H1 (cell line): ENCODE results near the gene ANXA2R. TPM values are rescaled to one million over a fixed set of nuclear protein-coding genes. Genes with fewer than 3 reads are reported as not detected.

Experiments used
- CTCF ChIA-PET: fragments of 300-600 bp; sonication (Branson Sonifier 250); formaldehyde crosslinking; loops from one replicate; lab custom pipeline; 2021; ENCODE audit not compliant: partially characterized antibody; lab: Charles Lee
- POLR2A ChIA-PET: fragments of 300-600 bp; sonication (Branson Sonifier 250); formaldehyde crosslinking; loops from one replicate; lab custom pipeline; 2021; ENCODE audit warnings: inconsistent platforms; ENCODE audit not compliant: partially characterized antibody; lab: Charles Lee
- DNase-seq, 2 experiments: peaks; one replicate each; pipeline versions ENCODE4 v3.0.0 to v3.0.0-alpha.2; 2010 to 2022; ENCODE audit warnings: low spot score in 2 of 2, low read depth in 1 of 2, mixed read lengths in 1 of 2
- FAIRE-seq: peaks from 2 replicates; lab custom pipeline; 2011; peaks lifted over from hg19 to GRCh38; lab: Jason Lieb, UNC
- H2AFZ ChIP-seq: 2 replicates; pipeline ENCODE4 v1.8.1; 2012; ENCODE audit warnings: low read length, inconsistent platforms
- H2AK5ac ChIP-seq: 2 replicates; pipeline ENCODE4 v1.6.1; 2013; ENCODE audit warnings: low read depth, low read length
- H2BK120ac ChIP-seq: replicated peaks from 2 replicates; pipeline ENCODE3; 2013; ENCODE audit warnings: low read depth, low read length, inconsistent platforms
- H2BK12ac ChIP-seq: 2 replicates; pipeline ENCODE4 v1.6.1; 2013; ENCODE audit warnings: low read depth, low read length
- H2BK15ac ChIP-seq: 2 replicates; pipeline ENCODE4 v1.6.1; 2013; ENCODE audit warnings: low read length
- H2BK20ac ChIP-seq: 2 replicates; pipeline ENCODE4 v1.6.1; 2013; ENCODE audit warnings: low read length
- H2BK5ac ChIP-seq: 2 replicates; pipeline ENCODE4 v1.6.1; 2013; ENCODE audit warnings: low read depth, low read length
- H3K14ac ChIP-seq: 2 replicates; pipeline ENCODE4 v1.6.1; 2013; ENCODE audit warnings: inconsistent platforms; ENCODE audit not compliant: insufficient read length
- H3K18ac ChIP-seq: 2 replicates; pipeline ENCODE4 v1.6.1; 2013; ENCODE audit warnings: low read length; ENCODE audit errors: extremely low read depth
- H3K23ac ChIP-seq: 2 replicates; pipeline ENCODE4 v1.6.1; 2013; ENCODE audit warnings: inconsistent platforms; ENCODE audit not compliant: insufficient read length
- H3K23me2 ChIP-seq: 2 replicates; pipeline ENCODE4 v1.6.1; 2013; ENCODE audit warnings: low read depth, low read length
- H3K27ac ChIP-seq: 2 replicates; pipeline ENCODE4 v1.6.1; 2011; ENCODE audit warnings: low read depth, low read length, inconsistent platforms
- H3K27me3 ChIP-seq, 4 experiments: replicated peaks in 1 of 4; 1 replicate in 1 of 4; 2 replicates in 3 of 4; pipeline versions ENCODE4 v1.6.1 to v1.8.1; 2011 to 2013; ENCODE audit warnings: low read length in 3 of 4, mild to moderate bottlenecking in 3 of 4, inconsistent platforms in 2 of 4, mixed read lengths in 2 of 4, moderate library complexity in 1 of 4; ENCODE audit not compliant: control insufficient read depth in 3 of 4, insufficient read depth in 3 of 4; ENCODE audit errors: extremely low read depth in 1 of 4
- H3K36me3 ChIP-seq, 4 experiments: 2 replicates each; pipeline versions ENCODE4 v1.6.1 to v1.8.1; 2011 to 2013; ENCODE audit warnings: mild to moderate bottlenecking in 4 of 4, low read length in 3 of 4, moderate library complexity in 2 of 4, control low read depth in 1 of 4, inconsistent platforms in 1 of 4; ENCODE audit not compliant: insufficient read depth in 4 of 4, control insufficient read depth in 2 of 4
- H3K4ac ChIP-seq: replicated peaks from 2 replicates; pipeline ENCODE3; 2013; ENCODE audit warnings: low read length, low read depth, mixed read lengths, inconsistent platforms; ENCODE audit not compliant: insufficient read length
- H3K4me1 ChIP-seq, 4 experiments: replicated peaks in 1 of 4; 1 replicate in 1 of 4; 2 replicates in 3 of 4; pipeline versions ENCODE4 v1.6.1 to v1.8.1; 2011 to 2013; ENCODE audit warnings: low read length in 3 of 4, inconsistent platforms in 2 of 4, mixed read lengths in 1 of 4; ENCODE audit not compliant: insufficient read depth in 4 of 4, control insufficient read depth in 3 of 4
- H3K4me2 ChIP-seq, 2 experiments: 2 replicates each; pipeline versions ENCODE4 v1.6.1 to v1.8.1; 2011 to 2013; ENCODE audit warnings: low read depth in 2 of 2, low read length in 2 of 2, control low read depth in 1 of 2, inconsistent platforms in 1 of 2, mild to moderate bottlenecking in 1 of 2; ENCODE audit not compliant: insufficient read depth in 1 of 2
- H3K4me3 ChIP-seq, 4 experiments: fragments of 200-600, 300-600 bp in 1 of 4; sonication (generic), shearing (Covaris generic), sonication (Bioruptor Twin) in 1 of 4; 2 replicates each; pipeline versions ENCODE4 v1.5.1 to v1.8.1; 2011 to 2016; ENCODE audit warnings: low read length in 4 of 4, low read depth in 3 of 4, control low read depth in 2 of 4, inconsistent platforms in 2 of 4, mild to moderate bottlenecking in 2 of 4, mixed read lengths in 1 of 4, moderate library complexity in 1 of 4; ENCODE audit not compliant: insufficient read depth in 2 of 4; ENCODE audit errors: extremely low read depth in 1 of 4
- H3K56ac ChIP-seq: replicated peaks from 2 replicates; pipeline ENCODE3; 2013; ENCODE audit warnings: low read depth, mild to moderate bottlenecking, mixed read lengths, low read length, inconsistent platforms; ENCODE audit not compliant: insufficient read length
- H3K79me1 ChIP-seq: 2 replicates; pipeline ENCODE4 v1.6.1; 2013; ENCODE audit warnings: low read depth, low read length, control low read depth
- H3K79me2 ChIP-seq, 2 experiments: 2 replicates each; pipeline versions ENCODE4 v1.6.1 to v1.8.1; 2012 to 2013; ENCODE audit warnings: low read length in 2 of 2, mild to moderate bottlenecking in 2 of 2, inconsistent platforms in 1 of 2; ENCODE audit not compliant: insufficient read depth in 2 of 2, control insufficient read depth in 1 of 2
- H3K9ac ChIP-seq, 4 experiments: replicated peaks in 1 of 4; 1 replicate in 1 of 4; 2 replicates in 3 of 4; pipeline versions ENCODE4 v1.6.1 to v1.8.1; 2011 to 2013; ENCODE audit warnings: low read depth in 3 of 4, low read length in 3 of 4, control low read depth in 2 of 4, mild to moderate bottlenecking in 2 of 4, moderate library complexity in 2 of 4, inconsistent platforms in 1 of 4; ENCODE audit errors: extremely low read depth in 1 of 4
- H3K9me3 ChIP-seq, 2 experiments: 2 replicates each; pipeline versions ENCODE4 v1.6.1 to v1.8.1; 2012 to 2013; ENCODE audit warnings: mild to moderate bottlenecking in 2 of 2, moderate library complexity in 2 of 2, control low read depth in 1 of 2, inconsistent platforms in 1 of 2, low read depth in 1 of 2, low read length in 1 of 2, mixed read lengths in 1 of 2; ENCODE audit not compliant: insufficient read depth in 2 of 2
- H4K20me1 ChIP-seq, 2 experiments: replicated peaks in 1 of 2; 2 replicates each; pipeline versions ENCODE3 to v1.8.1; 2011 to 2013; ENCODE audit warnings: inconsistent platforms in 2 of 2, low read length in 2 of 2, mild to moderate bottlenecking in 1 of 2; ENCODE audit not compliant: insufficient read depth in 2 of 2, control insufficient read depth in 1 of 2
- H4K5ac ChIP-seq: 2 replicates; pipeline ENCODE4 v1.6.1; 2013; ENCODE audit warnings: low read length, low read depth, mixed read lengths, inconsistent platforms; ENCODE audit not compliant: insufficient read length
- H4K8ac ChIP-seq: 2 replicates; pipeline ENCODE4 v1.8.0; 2013; ENCODE audit warnings: mild to moderate bottlenecking, moderate library complexity, low read length, inconsistent platforms; ENCODE audit not compliant: insufficient read depth; ENCODE audit errors: extremely low read depth
- H4K91ac ChIP-seq: replicated peaks from 2 replicates; pipeline ENCODE3; 2013; ENCODE audit warnings: low read length, mixed read lengths, inconsistent platforms; ENCODE audit not compliant: insufficient read length
- BACH1 ChIP-seq: IDR thresholded peaks from 2 replicates; pipeline ENCODE4 v1.6.1; 2012; ENCODE audit warnings: low read length, improper control_type of control experiment
- EZH2 ChIP-seq: fragments of 200-600 bp; sonication (generic); IDR thresholded peaks from 2 replicates; pipeline ENCODE4 v1.7.1; 2012; ENCODE audit warnings: low read depth, mild to moderate bottlenecking, moderate library complexity, low read length, inconsistent platforms; ENCODE audit not compliant: severe bottlenecking
- MAX ChIP-seq: IDR thresholded peaks from 2 replicates; pipeline ENCODE4 v1.6.1; 2012; ENCODE audit warnings: inconsistent platforms
- NANOG ChIP-seq: IDR thresholded peaks from 2 replicates; pipeline ENCODE4 v1.6.1; 2011; ENCODE audit warnings: low read length, low read depth, mild to moderate bottlenecking, inconsistent platforms; ENCODE audit not compliant: insufficient read depth, poor library complexity, severe bottlenecking
- PHF8 ChIP-seq: fragments of 200-600 bp; sonication (generic); conservative IDR thresholded peaks from 2 replicates; pipeline ENCODE4 v1.7.1; 2012; ENCODE audit warnings: low read depth, mild to moderate bottlenecking, inconsistent platforms, low read length, moderate library complexity
- POLR2AphosphoS5 ChIP-seq: IDR thresholded peaks from 2 replicates; pipeline ENCODE4 v1.6.1; 2011; ENCODE audit warnings: low read depth, low read length
- SIRT6 ChIP-seq: IDR thresholded peaks from one replicate; pipeline ENCODE4 v1.7.1; 2012; ENCODE audit warnings: low read length, inconsistent platforms
- SRF ChIP-seq: IDR thresholded peaks from 2 replicates; pipeline ENCODE4 v1.6.1; 2011; ENCODE audit warnings: mild to moderate bottlenecking, low read depth, low read length, moderate library complexity
- WGBS, 2 experiments: shearing (Covaris generic) in 1 of 2; methylation state at CpG; one replicate each; pipeline versions ENCODE4 v1.1.6 to v1.1.7; 2013 to 2015; ENCODE audit warnings: low lambda C conversion rate in 2 of 2, mixed read lengths in 2 of 2, inconsistent platforms in 1 of 2, low coverage in 1 of 2, missing lambda C conversion rate in 1 of 2; ENCODE audit not compliant: insufficient replicate concordance in 2 of 2, insufficient coverage in 1 of 2, insufficient read length in 1 of 2; ENCODE audit errors: extremely low coverage in 1 of 2, missing lambda C conversion rate in 1 of 2; 5-methylcytosine and 5-hydroxymethylcytosine counted together
- polyA plus RNA-seq, 7 experiments: library from polyadenylated mRNA; depleted of rRNA in 3 of 7; stranded (reverse) in 5 of 7; unstranded in 2 of 7; fragments of >200 nt in 5 of 7; fragments of 200-250 nt in 2 of 7; gene quantifications; 1 replicate in 5 of 7; 2 replicates in 1 of 7; 4 replicates in 1 of 7; pipeline versions ENCODE4 v1.2.1 to v1.2.3, GENCODE V29; 2011 to 2013; ENCODE audit warnings: missing spikeins in 2 of 7, mixed read lengths in 2 of 7
- total RNA-seq: library from RNA; stranded (reverse); fragmentation: NEBNext Ultra II Directional; extraction: Animal tissue kit (Norgen Biotek cat#: 25700); gene quantifications from 2 replicates; pipeline ENCODE4 v1.2.1, GENCODE V29; 2021
- TF ChIP-seq, protein P1 (sequence below), 3 experiments: IDR thresholded peaks; 1 replicate in 2 of 3; 2 replicates in 1 of 3; pipeline versions ENCODE4 v1.5.1 to v1.6.1; 2011; ENCODE audit warnings: low read length in 3 of 3, mild to moderate bottlenecking in 3 of 3, inconsistent platforms in 2 of 3, low read depth in 1 of 3, moderate library complexity in 1 of 3; ENCODE audit not compliant: insufficient read depth in 1 of 3; ENCODE audit errors: control extremely low read depth in 1 of 3
- TF ChIP-seq, protein P2 (sequence below): IDR thresholded peaks from 2 replicates; pipeline ENCODE4 v1.6.1; 2012; ENCODE audit warnings: inconsistent platforms

ANXA2R gene
- total and polyA plus RNA-seq, 2 of the 8 experiments (the other 6 are each of a cell fraction or from before 2014, with no cell fraction given), result 0.08 to 0.17 TPM

DNA sequence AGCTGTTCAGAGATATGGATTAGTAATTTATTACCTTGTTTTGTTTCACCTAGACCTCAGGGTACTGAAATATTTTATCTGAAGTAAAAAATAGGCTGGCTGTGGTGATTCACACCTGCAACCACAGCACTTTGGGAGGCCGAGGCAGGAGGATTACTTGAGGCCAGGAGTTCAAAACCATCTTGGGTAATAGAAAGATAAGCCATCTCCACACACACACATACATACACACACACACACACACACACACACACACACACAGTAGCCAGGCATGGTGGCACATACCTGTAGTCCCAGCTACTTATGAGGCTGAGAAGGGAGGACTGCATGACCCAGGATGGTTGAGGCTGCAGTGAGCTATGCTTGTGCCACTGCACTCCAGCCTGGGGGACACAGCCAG lies 3.7 kb downstream of the ANXA2R start:
- FAIRE-seq (no peak), DNase-seq (no peak)
- Histone ChIP-seq H4K20me1 (peaks cover 26 to 47% of the 10 kb centered on the region in 2 experiments), H2AK5ac (no peak overlapping the region), H4K91ac (no peak overlapping the region), H3K27ac (no peak overlapping the region), H3K14ac (no peak overlapping the region), H2BK120ac (no peak overlapping the region), H2BK20ac (no peak overlapping the region; the same call in 1 of the 2 replicates), H3K27me3 (peaks cover 73 to 91% (median 85%) of the 10 kb centered on the region in 4 experiments), H3K79me2 (no peaks in the 10 kb centered on the region), H2BK15ac (no peak overlapping the region), H4K8ac (no peak overlapping the region), H2BK12ac (no peak overlapping the region), H3K9me3 (no peaks in the 10 kb centered on the region; a peak in 1 of 4 replicates), H3K56ac (no peak overlapping the region), H3K23ac (no peak overlapping the region), H3K79me1 (no peaks in the 10 kb centered on the region; the same call in 1 of the 2 replicates), H3K4me3 (no peak overlapping the region), H3K4me1 (peaks cover 3 to 23% (median 14%) of the 10 kb centered on the region in 4 experiments), H3K23me2 (no peaks in the 10 kb centered on the region), H2BK5ac (no peak overlapping the region), H4K5ac (no peak overlapping the region), H3K9ac (no peak overlapping the region), H3K36me3 (no peaks in the 10 kb centered on the region; a peak in 1 of 8 replicates), H2AFZ (no peak overlapping the region), H3K4ac (no peak overlapping the region), H3K18ac (no peak overlapping the region), H3K4me2 (no peak overlapping the region)
- ChIA-PET CTCF (interaction anchor here (0.9 to 4.3 kb wide), 4 partner anchors 10 to 41 kb away, joined by 5 to 25 read pairs (median 6); no protein-coding TSS in a partner anchor), POLR2A (interaction anchor here (1.7 kb wide), 1 partner anchor 15 kb away, joined by 4 read pairs; no protein-coding TSS in a partner anchor)
- 69% methylated on average over 1 of the region's 1 CpG; no CpG with 5 or more reads in 1 of the 2 experiments for WGBS, 2 experiments
- TF ChIP-seq PHF8 (no peak), SRF (no peak), BACH1 (no peak), EZH2 (no peak), POLR2AphosphoS5 (no peak), SIRT6 (no peak), NANOG (no peak), MAX (no peak)
- TF ChIP-seq, protein P1, sequence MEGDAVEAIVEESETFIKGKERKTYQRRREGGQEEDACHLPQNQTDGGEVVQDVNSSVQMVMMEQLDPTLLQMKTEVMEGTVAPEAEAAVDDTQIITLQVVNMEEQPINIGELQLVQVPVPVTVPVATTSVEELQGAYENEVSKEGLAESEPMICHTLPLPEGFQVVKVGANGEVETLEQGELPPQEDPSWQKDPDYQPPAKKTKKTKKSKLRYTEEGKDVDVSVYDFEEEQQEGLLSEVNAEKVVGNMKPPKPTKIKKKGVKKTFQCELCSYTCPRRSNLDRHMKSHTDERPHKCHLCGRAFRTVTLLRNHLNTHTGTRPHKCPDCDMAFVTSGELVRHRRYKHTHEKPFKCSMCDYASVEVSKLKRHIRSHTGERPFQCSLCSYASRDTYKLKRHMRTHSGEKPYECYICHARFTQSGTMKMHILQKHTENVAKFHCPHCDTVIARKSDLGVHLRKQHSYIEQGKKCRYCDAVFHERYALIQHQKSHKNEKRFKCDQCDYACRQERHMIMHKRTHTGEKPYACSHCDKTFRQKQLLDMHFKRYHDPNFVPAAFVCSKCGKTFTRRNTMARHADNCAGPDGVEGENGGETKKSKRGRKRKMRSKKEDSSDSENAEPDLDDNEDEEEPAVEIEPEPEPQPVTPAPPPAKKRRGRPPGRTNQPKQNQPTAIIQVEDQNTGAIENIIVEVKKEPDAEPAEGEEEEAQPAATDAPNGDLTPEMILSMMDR (IDR thresholded peaks at IDR 0.05; ENCODE audit: control extremely low read depth in 1 of 3, insufficient read depth in 1 of 3, low read depth in 1 of 3, low read length in 3 of 3), result no peak
- TF ChIP-seq, protein P2, sequence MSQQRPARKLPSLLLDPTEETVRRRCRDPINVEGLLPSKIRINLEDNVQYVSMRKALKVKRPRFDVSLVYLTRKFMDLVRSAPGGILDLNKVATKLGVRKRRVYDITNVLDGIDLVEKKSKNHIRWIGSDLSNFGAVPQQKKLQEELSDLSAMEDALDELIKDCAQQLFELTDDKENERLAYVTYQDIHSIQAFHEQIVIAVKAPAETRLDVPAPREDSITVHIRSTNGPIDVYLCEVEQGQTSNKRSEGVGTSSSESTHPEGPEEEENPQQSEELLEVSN, result no peak
